ENCODE measurements around the gene RNASE13.

RNASE13 gene

DNA sequence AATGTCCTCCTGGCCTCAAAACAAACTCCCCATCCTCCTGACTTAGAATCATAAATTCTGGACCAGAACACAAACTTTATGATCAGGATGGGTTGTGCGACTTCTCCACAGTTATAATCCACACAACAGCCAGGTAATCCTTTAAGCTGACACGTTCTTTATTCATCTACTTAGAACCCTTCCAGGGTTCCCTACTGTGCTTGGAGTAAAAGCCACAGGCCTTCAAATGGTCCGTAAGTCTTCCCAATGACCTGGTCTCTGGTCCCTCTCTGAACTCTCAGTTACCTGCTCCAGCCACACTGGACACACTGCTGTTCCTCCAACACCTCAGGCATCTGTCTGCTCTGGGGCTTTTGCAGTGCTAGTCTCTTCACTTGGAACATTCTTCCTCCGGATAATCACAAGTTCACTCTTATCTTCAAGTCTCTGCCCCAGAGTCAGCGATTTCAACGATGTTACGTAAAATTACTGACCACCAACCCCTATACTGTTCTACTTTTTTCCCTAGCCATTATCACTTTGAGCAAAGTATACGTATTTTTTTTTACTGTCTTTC, 5.8 kb upstream of the RNASE13 start:
- DNase-seq: no peak

DNA sequence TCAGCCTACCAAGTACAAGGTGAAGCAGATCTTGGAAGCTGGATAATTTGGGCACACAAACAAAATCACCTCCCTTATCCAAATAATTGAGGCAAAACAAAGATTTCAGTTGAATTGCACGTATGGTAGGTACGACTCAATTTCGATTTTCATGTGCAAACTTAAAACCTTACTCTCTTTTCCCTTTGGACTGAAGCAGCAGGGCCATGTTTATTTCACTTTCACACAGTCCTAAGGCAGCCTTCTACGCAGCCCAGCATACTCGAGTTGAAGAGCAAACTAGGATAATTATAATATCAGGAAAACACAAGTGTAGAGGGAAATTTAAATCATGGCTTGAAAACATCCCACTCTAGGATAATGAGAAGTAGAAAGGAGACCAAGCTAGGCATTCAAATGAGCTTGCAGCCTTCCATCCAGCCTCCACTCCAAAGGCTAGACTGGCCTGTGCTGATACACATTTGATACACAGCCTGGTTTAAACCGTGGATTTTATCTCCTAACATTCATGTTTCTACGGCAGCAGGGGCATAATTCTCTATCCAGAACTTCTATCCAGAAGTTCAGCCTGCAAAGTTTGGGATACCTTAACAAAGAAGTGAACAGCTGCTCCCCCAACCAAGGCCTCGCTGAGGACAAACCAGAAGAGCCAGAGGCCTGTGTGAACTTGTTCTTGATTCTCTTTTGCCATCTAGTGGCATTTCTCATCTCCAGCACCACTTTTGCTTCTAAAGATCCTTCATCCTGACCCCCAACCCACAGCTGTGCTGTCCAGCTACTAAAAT, 5.2 kb upstream of the RNASE13 start:
- no peak for DNase-seq

DNA sequence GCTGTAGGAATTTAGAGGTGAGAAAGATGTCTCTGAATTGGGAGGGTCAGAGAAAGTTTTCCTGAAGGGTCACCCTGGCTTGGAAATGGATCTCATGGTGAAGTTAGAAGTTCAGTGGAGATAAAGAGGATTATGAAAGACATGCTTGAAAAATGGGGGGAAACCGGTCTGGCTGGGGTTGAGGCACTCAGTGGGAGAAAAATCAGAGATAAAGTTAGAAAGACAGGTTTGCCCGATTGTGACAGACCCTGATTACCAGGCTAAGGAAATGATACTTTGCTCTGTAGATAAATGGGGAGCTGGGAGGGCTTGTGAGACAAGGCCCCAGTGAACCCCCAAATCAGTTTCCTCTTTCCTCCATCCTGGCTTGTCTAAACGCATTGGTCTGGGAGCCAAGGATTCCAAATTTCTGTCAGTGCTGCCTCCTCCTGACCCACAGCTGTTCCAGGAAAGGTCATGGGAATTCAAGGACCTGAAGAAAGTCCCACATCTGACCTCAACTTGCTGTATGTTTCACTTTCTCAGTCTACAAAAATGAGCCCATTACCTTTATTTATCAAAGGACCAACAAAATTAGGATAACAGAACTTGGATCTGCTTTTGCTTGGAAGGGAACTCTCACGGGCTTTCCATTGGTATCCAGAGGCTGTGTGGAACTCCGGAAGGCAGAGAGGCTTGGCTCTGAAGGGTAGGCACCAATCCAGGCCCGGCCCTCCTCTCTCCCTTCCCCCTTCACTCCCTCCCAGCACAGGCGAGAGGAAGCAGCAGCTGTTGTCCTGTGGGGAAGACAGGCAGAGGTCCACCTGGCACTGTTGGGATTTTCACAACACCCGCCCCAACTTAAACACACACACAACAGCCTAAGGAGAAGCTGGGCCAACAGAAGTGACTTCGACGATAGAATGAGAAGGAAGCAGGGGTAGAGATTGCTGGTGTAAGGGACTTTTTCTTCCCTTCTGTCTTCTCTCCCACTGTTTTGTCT, 4.1 kb upstream of the RNASE13 start:
- no peak for DNase-seq

DNA sequence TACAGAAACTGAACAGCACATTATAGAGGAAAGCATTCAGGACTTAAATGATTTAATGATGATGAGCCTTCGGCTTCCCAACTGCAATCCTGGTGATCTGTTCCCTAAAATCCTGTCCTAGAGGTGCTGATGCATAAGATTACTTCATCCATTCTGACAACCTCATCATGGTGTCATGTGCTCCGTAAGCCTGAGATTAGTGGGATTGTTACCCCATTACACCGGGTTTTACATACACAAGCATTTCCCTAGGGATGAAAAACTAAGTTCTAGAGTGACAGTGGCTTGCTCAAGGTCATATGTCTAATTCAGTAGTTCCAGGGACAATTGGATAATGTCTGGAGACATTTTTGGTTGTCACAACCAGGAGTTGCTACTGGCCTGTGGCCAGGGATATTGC, 2.5 kb upstream of the RNASE13 start:
- DNase-seq: no peak

DNA sequence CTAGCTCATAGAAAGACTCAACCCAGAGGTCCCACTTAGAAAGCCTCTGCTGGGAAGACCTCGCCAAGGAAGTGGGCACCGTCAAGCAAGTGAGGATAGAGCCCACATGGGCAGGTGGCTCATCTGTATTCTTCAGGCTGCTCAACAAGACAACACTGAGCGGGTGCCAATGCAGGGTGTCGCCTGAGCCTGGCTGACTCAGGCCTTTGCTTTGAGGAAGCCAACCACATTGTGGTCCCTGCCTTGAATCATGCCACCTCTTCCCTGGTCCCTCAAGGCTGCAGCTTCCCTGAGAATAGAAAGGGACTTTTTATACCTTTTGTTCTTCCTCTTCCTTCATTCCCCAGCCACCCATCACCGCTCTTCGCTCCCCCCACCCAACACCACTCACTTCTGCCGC, 2.1 kb upstream of the RNASE13 start:
- no peak for DNase-seq

DNA sequence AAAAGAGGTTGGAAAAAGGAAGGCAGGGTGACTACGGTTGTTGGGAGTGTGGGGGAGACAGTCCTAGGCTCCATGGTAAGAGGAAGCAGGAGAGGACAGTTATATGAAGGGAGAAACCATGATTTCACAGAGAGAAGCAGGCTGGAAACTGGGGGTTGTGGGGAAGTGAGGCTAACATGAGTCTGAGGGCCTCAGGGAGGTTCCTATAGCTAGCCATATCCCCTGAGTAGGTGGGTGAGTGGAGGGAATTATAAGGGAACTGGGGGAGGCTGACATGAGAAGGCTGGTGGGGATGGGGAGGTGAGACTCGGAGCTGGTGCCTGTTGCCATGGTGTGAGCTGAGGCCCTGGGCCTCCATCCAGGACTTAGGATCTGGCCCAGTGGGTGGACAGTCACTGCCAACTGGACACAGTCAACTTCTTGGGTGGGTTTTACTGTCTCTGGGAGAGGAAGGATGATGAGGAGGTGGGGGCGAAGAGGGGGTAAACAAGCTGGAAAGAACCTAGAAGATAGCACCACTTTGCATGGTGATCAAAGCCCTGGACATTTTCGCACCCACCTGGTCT, 1.4 kb downstream of the RNASE13 start:
- no peak for DNase-seq

DNA sequence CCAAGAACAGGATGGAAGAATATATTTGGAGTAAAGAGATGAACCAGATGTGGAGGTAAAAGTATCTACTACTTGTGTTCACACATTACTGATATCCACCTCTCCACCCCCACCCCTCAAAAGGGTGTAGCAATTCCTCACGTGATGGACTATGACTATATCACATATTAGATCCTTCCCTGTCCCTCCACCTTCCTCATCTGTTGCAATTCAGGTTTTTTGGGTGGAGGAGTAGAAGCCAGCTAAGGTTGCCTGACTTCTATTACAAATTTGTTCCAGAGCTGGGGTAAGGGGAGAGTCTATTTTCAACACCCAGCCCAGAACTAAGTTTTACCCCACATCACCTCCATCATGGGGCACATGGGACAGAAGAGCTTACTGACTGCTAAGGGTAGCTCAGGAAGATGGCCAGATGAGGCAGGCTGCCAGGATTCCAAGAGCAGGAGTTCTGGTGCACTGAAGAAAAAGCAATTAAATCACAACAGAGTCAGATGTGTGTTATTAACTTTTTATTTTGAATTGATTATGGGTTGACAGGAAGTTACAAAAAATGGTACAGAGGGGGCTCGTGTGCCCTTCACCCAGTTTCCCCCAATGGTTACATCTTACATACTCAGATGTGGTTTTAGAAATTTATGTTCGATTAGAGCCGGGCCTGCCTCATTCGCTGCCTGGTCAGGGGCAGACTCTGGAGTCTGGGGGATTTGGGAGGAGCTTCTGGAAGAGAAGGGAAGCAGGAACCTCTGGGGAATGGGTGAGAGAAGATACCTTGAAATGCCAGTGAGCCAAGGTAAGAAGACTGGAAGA, 2.1 kb downstream of the RNASE13 start:
- no peak for DNase-seq

DNA sequence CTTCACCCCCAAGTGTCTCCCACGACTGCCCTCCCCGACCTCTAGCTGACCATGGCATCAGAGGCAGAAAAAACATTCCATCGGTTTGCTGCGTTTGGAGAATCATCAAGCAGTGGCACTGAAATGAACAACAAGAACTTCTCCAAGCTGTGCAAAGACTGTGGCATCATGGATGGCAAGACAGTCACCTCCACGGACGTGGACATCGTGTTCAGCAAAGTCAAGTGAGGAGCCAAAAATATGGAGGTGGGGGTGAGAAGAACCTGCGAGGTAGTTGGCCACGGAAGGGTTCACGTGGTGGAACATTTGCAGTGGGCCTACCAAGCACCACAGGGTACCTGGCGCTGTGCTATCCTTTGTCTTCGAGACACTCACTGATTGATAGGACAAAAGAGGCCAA, 4.1 kb downstream of the RNASE13 start:
- DNase-seq: no peak

DNA sequence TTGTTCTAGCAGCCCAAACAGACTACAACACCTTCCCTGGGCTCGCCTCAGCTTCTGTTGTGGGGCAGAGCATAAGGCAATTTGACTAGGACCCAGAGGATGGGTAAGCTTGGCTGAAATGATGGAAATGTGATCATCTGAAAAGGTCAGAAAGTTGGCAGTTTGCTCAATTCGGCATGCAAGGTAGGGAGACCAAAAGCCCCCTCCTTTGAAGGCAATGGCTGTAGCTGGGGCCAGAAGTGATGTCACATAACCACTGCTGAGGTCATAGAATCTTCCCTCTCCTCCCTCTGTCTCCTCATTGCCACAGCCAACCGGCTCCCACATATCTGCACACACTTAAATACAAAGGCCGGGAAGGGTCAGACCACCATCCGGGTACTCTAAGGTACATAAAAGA, 4.7 kb downstream of the RNASE13 start, which contains the start of gene TPPP2:
Gene TPPP2, plus strand, starts transcription at position 301 of the 400 bp plus-strand sequence. CDS start 365 bp downstream, outside the sequence.
- no peak for DNase-seq

DNA sequence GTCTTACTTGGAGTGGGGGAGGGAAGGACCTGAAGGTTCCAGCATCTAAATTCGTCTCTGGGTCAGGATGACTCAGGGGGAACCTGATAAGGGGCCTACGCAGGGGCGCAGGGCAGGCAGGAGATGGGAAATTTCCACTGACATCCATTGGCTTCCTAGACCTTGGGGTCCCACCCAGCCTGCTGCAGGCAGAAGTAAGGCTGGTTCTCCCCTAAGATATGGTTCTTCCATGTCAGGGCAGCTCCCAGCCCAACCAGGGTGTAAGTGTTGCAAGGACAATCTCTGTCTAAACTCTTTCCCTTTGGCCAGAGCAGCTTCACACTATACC, 7.7 kb downstream of the RNASE13 start:
- no peak for DNase-seq

DNA sequence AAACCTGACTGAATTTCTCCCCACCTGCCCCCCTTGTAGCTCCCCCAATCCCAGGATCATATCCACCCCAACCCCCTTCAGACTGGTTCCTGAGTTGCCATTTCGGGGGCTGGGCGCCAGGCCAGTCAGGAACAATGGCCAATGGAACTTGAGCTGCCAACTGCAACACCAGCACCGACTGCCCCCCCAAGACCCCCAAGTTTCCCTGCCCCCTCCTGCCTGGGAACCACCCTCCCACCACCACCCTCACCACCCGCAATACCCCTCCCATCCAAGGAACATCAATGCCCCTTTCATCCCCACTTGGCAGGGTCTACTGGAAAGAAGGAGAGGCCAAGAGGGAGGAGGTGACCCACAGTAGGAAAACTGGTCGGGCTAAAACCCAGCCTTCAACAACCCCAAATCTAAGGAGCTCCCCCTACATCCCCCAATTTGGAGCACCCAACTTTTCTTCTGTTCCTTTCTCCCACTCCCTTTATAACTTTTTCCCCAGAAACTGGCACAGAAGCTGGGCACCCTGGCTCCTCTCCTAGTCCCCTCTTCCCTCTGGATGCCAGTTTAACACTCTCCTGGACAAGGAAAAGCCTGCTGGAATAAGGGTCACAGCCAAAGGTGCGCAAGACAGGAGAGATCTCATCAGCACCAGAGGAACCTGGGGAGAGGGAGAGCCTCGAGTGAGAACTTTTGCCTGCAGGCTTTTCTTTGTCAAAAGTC, 8.2 kb downstream of the RNASE13 start:
- DNase-seq: no peak

DNA sequence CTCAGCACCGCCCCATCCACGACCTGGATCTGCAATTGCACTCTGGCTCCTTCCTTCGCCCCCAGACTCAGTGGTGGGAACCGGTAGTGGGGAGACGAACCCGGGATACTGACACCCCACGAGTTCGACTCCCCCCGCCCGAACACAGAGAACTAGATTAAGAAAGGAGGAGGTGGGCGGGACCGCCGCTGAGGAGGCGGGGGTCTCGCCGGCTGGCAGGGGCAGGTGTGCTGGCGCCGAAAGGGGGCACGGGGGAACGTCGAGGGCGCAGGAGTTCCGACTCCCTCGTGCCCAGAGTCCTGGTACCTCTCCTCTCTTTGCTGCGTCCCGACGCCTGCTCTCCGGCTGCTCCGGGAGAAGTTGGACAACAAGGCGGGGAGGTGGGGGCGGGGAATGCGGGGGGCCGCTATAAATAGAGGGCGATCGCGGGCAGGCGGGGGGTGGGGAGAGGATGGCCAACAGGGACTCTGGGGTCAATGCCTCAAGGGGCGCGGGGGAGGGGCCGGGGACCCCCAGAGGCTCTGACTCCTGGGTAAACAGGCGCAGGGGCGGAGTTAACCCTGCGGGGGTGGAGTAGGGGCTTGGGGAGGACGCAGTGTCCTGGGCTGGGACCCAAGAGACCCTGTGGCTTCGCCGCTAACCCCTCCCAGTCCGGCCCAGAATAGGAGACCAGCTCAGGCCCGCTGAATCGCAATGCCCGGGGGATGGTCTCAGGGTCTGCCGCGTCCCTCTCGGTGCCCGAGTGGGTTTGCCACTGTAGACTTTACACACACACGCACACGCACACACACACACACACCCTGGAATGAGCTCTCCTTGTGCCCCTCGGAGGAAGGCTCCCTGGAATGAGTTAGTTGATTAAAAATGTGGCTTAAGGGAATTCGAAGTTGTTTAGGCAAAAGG, 9.0 kb downstream of the RNASE13 start:
- no peak for DNase-seq

DNA sequence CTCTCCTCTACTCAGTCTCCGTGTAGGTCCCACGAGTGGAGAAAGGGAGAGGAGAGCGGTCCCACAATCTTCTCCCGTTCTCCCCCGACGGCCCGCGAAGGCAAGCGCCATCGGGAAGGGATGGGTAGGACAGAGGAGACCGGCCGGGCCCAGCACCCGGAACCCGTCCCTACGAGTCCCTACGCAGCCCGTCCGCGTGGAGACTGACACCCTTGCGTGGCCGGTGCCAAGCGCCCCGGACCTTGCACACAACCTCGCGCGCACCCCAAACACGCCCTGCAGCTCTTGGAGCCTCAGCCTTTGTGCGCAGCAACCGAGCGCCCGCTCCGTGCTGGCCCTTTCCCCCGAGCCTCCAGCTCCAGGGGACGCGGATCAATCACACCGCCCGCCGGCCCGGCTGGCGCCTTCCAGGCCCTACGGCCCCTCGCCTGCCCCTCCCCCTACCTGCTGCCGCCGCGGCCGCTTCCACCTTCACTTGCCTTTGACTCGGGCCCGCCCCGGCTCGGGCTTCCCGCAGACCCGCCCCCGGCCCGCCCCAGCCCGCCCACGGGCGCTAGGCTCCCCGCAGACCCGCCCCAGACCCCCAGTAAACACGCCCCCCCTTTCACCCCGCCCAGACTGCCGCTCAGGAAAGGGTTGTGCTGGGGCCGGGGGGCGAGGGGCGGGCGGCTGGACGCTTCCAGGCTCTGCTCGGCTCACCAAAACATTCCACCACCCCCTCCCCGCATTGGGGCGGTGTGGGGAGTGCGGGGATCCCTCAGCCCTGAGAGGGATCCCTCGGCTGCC, 9.8 kb downstream of the RNASE13 start, which contains the start of gene NDRG2:
Gene NDRG2, minus strand, starts transcription at position 477 of the 786 bp plus-strand sequence. CDS start 1,746 bp downstream, outside the sequence.
- no peak for DNase-seq

DNA sequence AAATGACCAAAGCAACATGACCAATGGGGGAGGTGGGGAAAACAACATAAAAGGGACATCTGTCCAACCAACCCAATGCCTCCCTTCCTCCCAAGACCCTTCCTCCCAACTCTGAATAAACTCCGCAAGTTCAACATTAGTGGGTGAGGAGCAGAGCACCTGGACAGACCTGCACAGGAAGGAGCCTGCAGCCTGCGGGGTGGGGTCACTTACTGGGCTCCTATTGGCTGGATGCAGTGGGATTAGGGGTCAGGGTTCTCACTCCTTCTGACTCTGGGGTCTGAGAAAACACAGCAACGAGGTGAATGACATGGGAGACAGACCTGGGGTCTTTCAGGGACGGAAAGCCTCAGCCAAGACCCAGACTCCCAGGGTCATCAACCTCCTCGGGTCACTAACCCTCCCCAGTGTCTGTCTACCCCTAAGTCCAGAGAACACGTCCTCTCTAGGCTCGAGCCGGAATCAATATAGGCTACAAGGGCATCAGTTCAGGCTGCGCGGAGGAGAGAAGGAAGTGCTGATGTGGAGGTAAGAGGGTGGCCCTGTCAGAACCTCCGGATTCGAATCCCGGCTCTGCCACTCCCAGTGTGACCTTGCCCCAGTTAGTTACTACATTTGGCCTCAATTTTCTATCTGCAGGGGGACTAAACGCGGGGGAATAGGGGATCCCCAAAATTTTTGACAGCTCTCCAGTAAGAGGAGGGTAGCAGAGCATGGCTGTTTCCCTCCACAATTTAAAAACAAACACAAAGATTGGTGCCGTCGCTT, 10.6 kb downstream of the RNASE13 start:
- no peak for DNase-seq

DNA sequence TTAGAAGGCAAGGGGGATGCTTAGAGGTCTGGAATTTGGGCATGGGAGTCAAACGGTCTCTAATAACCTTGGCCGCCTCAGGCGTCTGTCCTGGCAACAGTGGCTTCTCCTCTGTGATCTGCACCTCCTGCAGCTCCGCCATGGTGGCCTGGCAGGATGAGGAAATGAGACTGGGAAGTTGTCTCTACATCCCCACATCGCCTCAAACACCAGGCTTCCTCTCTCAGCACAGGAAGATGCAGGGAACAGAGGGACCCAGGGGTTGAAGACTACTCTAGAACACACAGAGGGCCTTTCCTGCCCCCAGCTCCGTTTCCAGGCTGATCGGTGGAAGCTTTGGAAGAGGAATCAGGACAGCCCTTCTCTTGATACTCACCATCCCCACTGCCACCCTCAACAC, 11.4 kb downstream of the RNASE13 start:
- DNase-seq: no peak

DNA sequence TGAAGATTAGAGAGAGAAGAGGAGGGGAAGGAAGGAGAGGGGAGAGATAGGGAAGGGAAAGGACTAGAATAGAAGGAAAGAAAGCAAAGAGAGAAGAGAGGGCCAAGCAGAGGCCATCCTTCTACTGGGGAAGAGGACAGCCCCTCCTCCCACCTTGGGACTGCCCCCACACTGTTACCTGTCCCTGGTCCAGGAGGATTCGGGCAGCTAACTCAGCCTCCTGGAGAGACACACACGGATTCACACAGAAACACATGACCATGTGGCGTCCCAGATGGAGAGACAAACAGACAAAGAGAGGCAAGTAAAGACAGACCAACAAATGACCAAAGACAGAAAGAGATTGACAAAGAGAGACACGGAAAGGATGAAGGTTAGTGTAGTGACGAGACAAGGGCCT, 11.9 kb downstream of the RNASE13 start:
- DNase-seq: no peak

DNA sequence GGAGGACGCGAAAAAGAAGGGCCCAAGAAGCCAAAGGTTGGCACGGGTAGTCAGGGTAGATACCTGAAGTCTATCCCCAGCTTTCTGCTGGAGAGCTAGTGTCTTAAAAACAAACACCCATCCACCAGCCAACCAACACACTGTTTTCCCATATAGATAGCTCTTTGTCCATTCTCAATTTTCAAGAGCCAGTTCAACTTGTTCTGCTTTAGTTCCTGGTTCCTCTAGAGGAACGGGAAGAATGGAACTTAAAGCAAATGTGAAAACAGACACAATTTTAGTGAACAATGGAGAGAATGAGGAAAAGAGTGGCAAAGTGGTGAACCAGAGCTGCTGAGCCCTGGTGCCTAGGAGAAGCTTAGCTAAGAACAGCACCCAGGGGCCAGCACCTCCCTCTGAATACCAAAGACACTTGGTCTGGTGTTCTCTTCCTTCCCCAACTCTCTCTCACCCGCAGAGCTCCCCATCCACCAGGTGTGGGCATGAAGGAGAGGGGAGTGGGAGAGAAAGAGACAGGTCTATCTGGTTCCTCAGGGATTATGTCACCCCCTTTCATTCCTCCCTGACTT, 13.5 kb downstream of the RNASE13 start:
- DNase-seq: no peak

DNA sequence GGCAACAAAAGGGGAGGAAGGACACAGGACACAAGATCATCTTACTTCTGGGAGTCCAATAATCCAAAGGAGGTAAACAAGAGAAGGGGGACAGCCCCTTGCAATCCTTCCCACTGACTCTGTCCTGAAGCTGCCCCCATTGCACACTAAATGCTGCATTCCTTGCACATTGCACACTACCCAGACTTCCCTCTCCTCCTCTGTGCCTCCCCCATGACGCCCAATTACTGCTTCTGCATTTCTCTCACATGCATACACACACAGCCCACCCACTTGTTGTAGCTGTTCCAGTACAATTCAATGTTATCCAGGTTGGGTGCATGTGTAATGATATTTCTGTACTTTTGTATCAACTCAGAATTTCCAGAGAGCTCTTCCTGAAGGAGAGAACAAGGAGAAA, 15.2 kb downstream of the RNASE13 start:
- no peak for DNase-seq

DNA sequence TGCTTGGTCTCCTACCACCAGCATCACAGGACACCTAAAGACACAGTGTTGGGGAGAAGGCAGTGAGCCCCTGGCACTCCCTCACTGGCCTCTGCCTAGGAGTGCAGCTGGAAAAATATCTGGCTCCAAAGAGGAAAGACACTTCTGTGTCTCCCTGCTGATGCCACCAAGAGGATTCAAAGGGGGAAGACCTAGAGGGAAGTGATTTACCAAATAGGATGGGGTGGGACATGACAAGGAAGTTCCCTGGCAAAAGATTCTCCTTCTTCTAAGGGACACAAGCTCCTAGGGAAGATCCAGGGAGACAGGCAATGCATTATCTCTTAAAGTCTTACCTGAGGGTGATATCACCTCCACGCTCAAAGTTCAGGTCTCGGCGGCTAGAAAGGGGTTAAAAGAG, 15.8 kb downstream of the RNASE13 start:
- no peak for DNase-seq

All from NK-92 treated with Interleukin-12 subunit alpha and Interleukin-12 subunit beta, amount 100 ng/mL, for 24 hours (cell line).